ENCODE results near the gene RING1.

The RING1 gene

GRCh38 chr6:33204415-33205190 is 3.7 kb upstream of the RING1 start, which contains the start of gene HSD17B8:
TSS of gene HSD17B8 (plus strand) at chr6:33204655. CDS start at chr6:33204669, 14 bp downstream.
- TF ChIP-seq SIN3A (IDR thresholded peaks at IDR 0.05; ENCODE audit: borderline replicate concordance, insufficient read depth, low read length) (no peak), TAF1 (IDR thresholded peaks at IDR 0.05; ENCODE audit: borderline replicate concordance, insufficient read depth, low read length) (no peak), FOXP2 (optimal IDR thresholded peaks at IDR 0.05; ENCODE audit: borderline replicate concordance, extremely low read depth, extremely low read length, insufficient read depth) (no peak), REST (IDR thresholded peaks at IDR 0.05; ENCODE audit: insufficient read depth in 1 of 2, low read depth in 2 of 2, low read length in 2 of 2) (no peak)

- no peak for TF ChIP-seq FOXP2 (optimal IDR thresholded peaks at IDR 0.05; ENCODE audit: borderline replicate concordance, extremely low read depth, extremely low read length, insufficient read depth)
- TF ChIP-seq TAF1 (IDR thresholded peaks at IDR 0.05; ENCODE audit: borderline replicate concordance, insufficient read depth, low read length): no peak
- no peak for TF ChIP-seq REST (IDR thresholded peaks at IDR 0.05; ENCODE audit: insufficient read depth in 1 of 2, low read depth in 2 of 2, low read length in 2 of 2)
- no peak for TF ChIP-seq SIN3A (IDR thresholded peaks at IDR 0.05; ENCODE audit: borderline replicate concordance, insufficient read depth, low read length)
- no peak for TF ChIP-seq POLR2AphosphoS5 (IDR thresholded peaks at IDR 0.05; ENCODE audit: low read depth, low read length)
Measured at GRCh38 chr6:33205191-33206026, 2.9 kb upstream of the RING1 start.

GRCh38 chr6:33206027-33206863 is 2.1 kb upstream of the RING1 start:
- TF ChIP-seq SIN3A (IDR thresholded peaks at IDR 0.05; ENCODE audit: borderline replicate concordance, insufficient read depth, low read length) (no peak), TAF1 (IDR thresholded peaks at IDR 0.05; ENCODE audit: borderline replicate concordance, insufficient read depth, low read length) (no peak), REST (IDR thresholded peaks at IDR 0.05; ENCODE audit: insufficient read depth in 1 of 2, low read depth in 2 of 2, low read length in 2 of 2) (no peak), POLR2AphosphoS5 (IDR thresholded peaks at IDR 0.05; ENCODE audit: low read depth, low read length) (no peak), FOXP2 (optimal IDR thresholded peaks at IDR 0.05; ENCODE audit: borderline replicate concordance, extremely low read depth, extremely low read length, insufficient read depth) (no peak)

DNA sequence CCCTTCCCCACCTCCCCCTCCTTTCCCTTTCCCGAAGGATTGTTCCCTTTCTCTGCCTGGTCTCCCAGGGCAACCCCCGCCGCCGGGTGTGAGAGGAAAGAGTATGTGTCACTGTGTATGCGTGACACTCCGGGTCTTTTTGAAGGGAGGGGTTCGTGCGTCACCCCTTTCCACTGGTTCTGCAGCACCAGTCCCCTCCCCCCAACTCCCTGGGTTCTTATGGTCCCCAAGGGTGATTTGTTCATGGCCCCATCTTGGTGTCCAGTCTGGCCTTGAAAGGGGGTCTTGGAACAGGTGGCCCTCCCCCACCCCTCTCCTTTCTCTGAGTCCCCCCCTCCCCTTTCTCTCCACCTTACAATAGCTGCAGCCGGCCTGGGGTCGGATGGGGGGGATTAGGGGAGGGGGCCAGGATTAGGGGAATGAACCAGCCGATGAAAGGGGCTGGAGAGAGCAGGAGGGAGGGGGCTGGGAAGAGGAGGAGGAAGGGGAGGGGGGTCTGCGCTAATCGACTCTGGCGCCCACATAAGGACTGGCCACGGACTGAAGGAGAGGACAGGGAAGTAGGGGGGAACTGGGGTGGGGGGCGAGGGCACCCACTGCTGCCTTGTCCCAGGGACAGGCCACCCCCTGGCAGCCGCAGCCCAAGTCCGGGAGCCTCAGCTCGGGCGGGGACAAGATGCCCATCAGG is 1.3 kb upstream of the RING1 start:
- TF ChIP-seq POLR2AphosphoS5 (IDR thresholded peaks at IDR 0.05; ENCODE audit: low read depth, low read length) (no peak), FOXP2 (optimal IDR thresholded peaks at IDR 0.05; ENCODE audit: borderline replicate concordance, extremely low read depth, extremely low read length, insufficient read depth) (no peak), REST (IDR thresholded peaks at IDR 0.05; ENCODE audit: insufficient read depth in 1 of 2, low read depth in 2 of 2, low read length in 2 of 2) (no peak), SIN3A (IDR thresholded peaks at IDR 0.05; ENCODE audit: borderline replicate concordance, insufficient read depth, low read length) (no peak), TAF1 (IDR thresholded peaks at IDR 0.05; ENCODE audit: borderline replicate concordance, insufficient read depth, low read length) (no peak)

Data from PFSK-1 (cell line).